GM10266 (cell line): ENCODE data around the gene ADK.
"Not testable (repeated sequence)": the region's sequence is repeated elsewhere in the genome, so short reads cannot be mapped to it uniquely, and the experiment has no call there.

ENCODE experiments used
- DNase-seq: peaks from one replicate; pipeline ENCODE4 v3.0.0; 2012; ENCODE audit errors: extremely low spot score
- CTCF ChIP-seq: IDR thresholded peaks from 2 replicates; pipeline ENCODE4 v1.5.1; 2012; ENCODE audit warnings: mild to moderate bottlenecking, low read depth; ENCODE audit not compliant: control insufficient read depth, insufficient read depth; ENCODE audit errors: missing control alignments

ADK gene

GRCh38 chr10:74187237-74187636 lies 36.2 kb downstream of the ADK start:
- TF ChIP-seq CTCF: no peak
- no peak for DNase-seq

GRCh38 chr10:74188617-74189016 lies 37.6 kb downstream of the ADK start:
- not testable (repeated sequence) for DNase-seq

DNA sequence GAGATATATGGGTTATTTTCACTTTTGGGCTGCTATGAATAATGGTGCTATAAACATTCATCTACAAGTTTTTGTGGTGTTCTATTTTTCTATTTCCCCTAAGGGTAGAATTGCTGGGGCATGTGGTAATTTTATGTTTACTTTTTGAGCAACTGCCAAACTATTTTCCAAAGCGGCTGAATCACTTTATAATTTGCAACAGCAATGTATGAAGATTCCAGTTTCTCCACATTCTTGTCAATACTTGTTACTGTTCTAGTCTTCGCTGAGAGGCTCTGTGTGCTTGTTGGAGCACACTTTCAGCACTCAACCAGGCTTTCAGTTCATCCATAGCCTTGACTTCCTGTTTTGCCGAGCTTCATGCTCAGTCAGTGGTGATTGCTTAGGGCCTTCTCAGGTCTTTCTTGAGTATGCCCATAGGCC lies 39.0 kb downstream of the ADK start:
- no peak for DNase-seq
- no peak for TF ChIP-seq CTCF

- DNase-seq: no peak
Observed at GRCh38 chr10:74190494-74190893, 39.5 kb downstream of the ADK start.

DNA sequence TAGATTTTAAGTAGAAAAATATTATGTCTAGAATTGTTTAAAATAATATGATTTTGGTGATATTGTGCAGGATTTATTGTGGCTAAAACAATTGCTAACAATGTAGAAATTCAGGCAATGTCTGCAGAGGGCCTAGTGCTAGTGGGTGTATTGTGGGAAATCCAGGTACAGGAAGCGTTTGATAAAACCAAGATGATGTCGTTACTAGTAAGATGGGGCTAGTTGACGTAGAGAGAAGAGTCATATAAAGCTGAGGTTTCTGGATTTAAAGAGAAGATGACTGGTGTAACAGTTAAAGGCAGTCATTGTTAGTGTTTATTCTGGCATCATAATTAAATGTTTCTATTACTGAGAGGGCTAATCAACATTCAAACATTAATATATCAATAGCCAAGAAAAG lies 43.5 kb downstream of the ADK start:
- no peak for DNase-seq
- TF ChIP-seq CTCF: no peak

More at GRCh38 chr10:74190494-74190893, 39.5 kb downstream of the ADK start:
- no peak for TF ChIP-seq CTCF

DNA sequence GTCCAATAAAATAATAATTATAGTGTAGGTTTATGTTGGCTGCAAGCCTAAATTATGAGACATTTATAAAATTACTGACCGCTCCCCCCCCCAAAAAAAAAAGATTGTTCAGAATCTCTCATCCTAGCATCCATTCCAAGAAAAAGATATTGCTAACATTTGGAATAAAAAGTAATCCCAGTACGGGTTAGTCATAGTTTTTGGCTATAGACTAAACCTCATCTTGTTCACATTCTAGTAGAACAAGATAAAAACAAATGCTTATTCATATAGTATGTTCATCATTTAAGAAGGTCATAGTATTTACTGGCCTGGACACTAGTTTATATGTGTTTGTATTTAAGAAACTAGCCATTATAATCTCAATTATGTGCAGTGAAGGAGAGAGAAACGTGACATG lies 44.0 kb downstream of the ADK start:
- no peak for TF ChIP-seq CTCF
- DNase-seq: no peak

DNA sequence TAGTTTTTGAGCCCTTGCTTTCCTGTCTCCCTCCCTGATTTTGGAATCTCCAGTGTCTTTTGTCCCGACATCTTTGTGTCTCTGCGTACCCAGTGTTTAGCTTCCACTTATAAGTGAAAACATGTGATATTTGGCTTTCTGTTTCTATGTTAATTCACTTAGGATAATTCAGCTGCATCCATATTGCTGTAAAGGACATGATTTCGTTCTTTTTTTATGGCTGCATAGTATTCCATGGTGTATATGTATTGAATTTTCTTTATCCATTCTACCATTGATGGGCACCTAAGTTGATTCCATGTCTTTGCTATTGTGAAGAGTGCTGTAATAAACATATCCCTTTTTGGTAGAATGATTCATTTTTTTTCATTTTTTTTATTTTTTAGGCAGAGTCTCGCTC lies 48.3 kb downstream of the ADK start:
- DNase-seq: no peak
- no peak for TF ChIP-seq CTCF

DNA sequence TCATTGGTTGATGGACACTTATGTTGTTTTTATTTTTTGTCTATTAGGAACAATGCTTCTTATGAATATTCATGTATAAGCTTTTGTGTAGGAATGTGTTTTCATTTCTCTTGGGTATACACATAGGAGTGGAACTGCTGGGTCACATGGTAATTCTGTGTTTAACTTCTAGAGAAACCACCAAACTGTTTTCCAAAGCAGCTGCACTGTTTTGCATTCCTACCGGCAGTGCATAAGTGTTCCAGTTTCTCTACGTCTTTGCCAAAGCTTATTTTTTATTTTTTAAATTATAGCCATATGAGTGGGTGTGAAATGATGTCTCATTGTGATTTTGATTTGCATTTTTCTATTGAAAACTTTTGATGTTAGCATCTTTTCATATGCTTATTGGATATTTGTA lies 51.3 kb downstream of the ADK start:
- DNase-seq: no peak
- no peak for TF ChIP-seq CTCF
